ENCODE measurements around the gene IFI27L1. TPM values are rescaled to one million over a fixed set of nuclear protein-coding genes. Genes with fewer than 3 reads are reported as not detected.

The IFI27L1 gene
- total and polyA plus RNA-seq, 2 of the 13 experiments (the other 11 are each of a cell fraction or from before 2014, with no cell fraction given), result 11.9 to 19.0 TPM

DNA sequence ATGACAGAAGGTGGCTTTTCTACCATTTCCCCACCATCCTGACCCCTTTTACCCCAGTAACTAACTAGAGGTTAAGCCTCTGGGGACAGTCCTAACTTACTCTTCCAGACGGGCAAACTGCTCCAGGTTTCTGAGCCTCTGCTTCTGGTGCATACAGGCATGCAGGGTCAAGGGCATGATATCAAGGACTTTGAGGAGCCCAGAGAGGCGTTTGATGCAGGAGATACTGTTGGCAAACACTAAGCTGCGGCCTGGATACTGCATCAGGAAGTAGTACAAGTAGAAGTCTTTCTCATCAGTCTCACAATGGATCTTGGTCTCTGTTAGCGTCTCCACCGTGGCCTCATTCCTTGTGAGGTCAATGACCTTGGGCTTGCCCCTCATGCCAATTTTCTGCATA lies 21.1 kb upstream of the IFI27L1 start (continued):
- TF ChIP-seq, protein P1, sequence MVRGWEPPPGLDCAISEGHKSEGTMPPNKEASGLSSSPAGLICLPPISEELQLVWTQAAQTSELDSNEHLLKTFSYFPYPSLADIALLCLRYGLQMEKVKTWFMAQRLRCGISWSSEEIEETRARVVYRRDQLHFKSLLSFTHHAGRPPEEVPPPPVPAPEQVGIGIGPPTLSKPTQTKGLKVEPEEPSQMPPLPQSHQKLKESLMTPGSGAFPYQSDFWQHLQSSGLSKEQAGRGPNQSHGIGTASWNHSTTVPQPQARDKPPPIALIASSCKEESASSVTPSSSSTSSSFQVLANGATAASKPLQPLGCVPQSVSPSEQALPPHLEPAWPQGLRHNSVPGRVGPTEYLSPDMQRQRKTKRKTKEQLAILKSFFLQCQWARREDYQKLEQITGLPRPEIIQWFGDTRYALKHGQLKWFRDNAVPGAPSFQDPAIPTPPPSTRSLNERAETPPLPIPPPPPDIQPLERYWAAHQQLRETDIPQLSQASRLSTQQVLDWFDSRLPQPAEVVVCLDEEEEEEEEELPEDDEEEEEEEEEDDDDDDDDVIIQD (CRISPR knock-in tag; IDR thresholded peaks at IDR 0.05; ENCODE audit: low read depth), result no peak
- TF ChIP-seq ZNF646 (CRISPR knock-in tag; IDR thresholded peaks at IDR 0.05), result no peak
- no peak for TF ChIP-seq ZNF749 (CRISPR knock-in tag; IDR thresholded peaks at IDR 0.05; ENCODE audit: borderline replicate concordance)
- peak; percentile 37; the same call in 1 of the 2 replicates for TF ChIP-seq NR2C2 (CRISPR knock-in tag; IDR thresholded peaks at IDR 0.05; ENCODE audit: borderline replicate concordance)
- no peak for TF ChIP-seq ZEB1 (IDR thresholded peaks at IDR 0.05; ENCODE audit: insufficient replicate concordance, low read depth)
- TF ChIP-seq CEBPG (CRISPR knock-in tag; IDR thresholded peaks at IDR 0.05), result no peak
- no peak for TF ChIP-seq KLF11 (CRISPR knock-in tag; IDR thresholded peaks at IDR 0.05)
- TF ChIP-seq NCOA1 (CRISPR knock-in tag; IDR thresholded peaks at IDR 0.05), result no peak
- peak; percentile 72 for TF ChIP-seq RARA (CRISPR knock-in tag; IDR thresholded peaks at IDR 0.05)
- no peak for TF ChIP-seq GFI1 (CRISPR knock-in tag; IDR thresholded peaks at IDR 0.05; ENCODE audit: borderline replicate concordance)
- TF ChIP-seq CHCHD3 (CRISPR knock-in tag; IDR thresholded peaks at IDR 0.05), result no peak
- no peak for TF ChIP-seq SP1 (IDR thresholded peaks at IDR 0.05)
- TF ChIP-seq SP1 (CRISPR knock-in tag; IDR thresholded peaks at IDR 0.05), result no peak
- no peak for TF ChIP-seq NPAS2 (CRISPR knock-in tag; IDR thresholded peaks at IDR 0.05; ENCODE audit: borderline replicate concordance)
- no peak for TF ChIP-seq ZSCAN30 (CRISPR knock-in tag; IDR thresholded peaks at IDR 0.05)
- no peak for TF ChIP-seq ZNF678 (CRISPR knock-in tag; IDR thresholded peaks at IDR 0.05)
- no peak for TF ChIP-seq ETS1 (CRISPR knock-in tag; IDR thresholded peaks at IDR 0.05)
- no peak for TF ChIP-seq NONO (IDR thresholded peaks at IDR 0.05)
- no peak for TF ChIP-seq NONO (CRISPR knock-in tag; conservative IDR thresholded peaks at IDR 0.05)
- no peak for TF ChIP-seq ZNF816 (CRISPR knock-in tag; IDR thresholded peaks at IDR 0.05; ENCODE audit: borderline replicate concordance)
- TF ChIP-seq EHMT2 (IDR thresholded peaks at IDR 0.05; ENCODE audit: borderline replicate concordance, low read depth, low read length), result no peak
- no peak for TF ChIP-seq KLF6 (CRISPR knock-in tag; IDR thresholded peaks at IDR 0.05)
- TF ChIP-seq PBX3 (CRISPR knock-in tag; IDR thresholded peaks at IDR 0.05; ENCODE audit: borderline replicate concordance), result no peak
